GM08714 (cell line): ENCODE measurements around the gene PRKCD.

Experiments
- H3K4me3 ChIP-seq: fragments of 200-500 bp; sonication (Bioruptor generic); 2 replicates; pipeline ENCODE4 v1.5.1; 2014; ENCODE audit warnings: mild to moderate bottlenecking, low read length, inconsistent platforms
- ZNF274 ChIP-seq: IDR thresholded peaks from 2 replicates; pipeline ENCODE4 v1.6.1; 2012; ENCODE audit warnings: mild to moderate bottlenecking, low read depth, low read length

Gene PRKCD

DNA sequence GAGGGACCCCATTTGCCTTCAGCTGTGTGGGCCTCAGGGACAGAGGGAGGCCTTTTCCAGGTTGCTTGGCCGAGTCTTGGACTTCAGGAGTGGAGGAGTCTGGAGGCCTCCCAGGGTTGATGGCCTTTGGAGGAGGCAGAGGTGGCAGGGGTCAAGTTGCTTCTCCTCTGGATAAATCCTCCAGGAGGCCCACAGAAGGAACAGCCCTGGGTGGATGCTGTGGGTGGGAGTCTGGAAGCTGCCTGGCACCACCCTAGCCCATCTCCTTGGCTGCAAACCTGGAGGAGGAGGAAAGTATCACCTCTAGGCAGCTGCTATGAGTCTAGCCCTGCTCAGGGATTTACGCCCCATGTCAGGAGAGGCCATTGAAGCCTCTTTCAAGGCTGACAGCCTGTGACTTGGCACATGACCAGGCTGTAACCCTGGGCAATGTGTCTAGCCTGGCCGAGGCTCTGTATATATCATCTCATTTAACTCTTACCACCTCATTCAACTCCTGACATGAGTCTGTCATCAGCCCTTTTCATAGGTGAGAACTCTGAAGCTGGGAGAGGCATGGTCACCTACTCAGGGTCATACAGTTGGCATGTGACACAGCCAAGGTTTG is 2.9 kb upstream of the PRKCD start:
- no peak for TF ChIP-seq ZNF274
- no peak overlapping the region for H3K4me3 ChIP-seq

DNA sequence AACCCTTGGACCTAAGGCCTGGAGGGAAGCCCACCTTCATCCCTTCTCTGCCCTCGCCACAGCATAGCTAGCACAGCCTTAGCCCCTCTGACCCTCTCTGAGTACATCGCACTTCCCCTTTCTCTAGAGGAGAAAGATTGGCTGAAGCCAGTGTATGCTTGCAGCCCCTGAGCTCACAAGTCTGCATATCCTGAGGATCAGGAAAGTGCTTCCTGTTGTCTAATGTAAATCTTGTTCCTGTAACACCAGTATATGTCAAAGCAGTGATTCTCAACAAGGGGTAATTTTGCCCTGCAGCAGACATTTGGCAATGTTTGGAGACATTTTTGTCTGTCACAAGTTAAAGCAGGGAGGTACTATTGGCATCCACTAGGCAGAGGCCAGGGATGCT is 2.2 kb upstream of the PRKCD start:
- H3K4me3 ChIP-seq = no peak overlapping the region
- no peak for TF ChIP-seq ZNF274

DNA sequence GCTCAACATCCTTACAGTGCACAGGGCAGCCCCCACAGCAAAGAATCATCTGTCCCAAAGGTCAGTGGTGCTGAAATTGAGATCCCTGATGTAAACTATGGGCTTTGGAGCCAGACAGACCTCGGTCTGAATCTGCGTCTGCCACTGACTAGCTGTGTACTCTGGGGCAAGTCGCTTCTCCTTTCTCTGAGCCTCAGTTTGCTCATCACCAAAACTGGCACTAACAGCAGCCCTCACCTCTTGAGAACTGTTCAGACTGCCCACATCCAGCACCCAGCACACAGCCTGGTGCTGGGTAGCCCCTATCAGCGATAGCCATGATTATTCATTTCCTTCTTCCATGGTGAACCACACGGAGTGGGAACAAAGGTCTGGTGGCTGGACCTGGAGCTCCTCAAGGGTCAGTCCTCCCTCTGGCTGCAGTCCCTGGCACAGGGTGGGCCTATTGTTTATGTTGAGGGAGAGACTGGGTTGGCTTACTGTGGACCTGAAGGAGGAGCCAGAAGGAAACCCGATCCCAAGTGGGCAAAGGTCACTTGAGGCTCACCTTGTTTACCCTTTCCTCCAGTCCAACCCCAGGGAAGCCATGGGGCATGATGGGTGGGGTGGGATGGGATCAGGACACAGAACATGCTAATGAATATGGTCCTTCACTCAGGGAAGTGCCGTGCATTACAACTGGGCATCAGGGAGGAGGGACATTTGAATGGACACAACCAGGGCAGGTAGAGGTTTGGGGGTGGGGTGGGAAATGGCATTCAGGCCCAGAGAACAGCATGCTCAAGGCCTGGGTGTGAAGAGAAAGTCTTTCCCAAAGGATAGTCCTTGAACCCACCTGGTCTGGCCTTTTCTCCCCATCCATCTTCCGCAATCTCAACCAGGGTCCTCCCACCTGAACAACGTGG is 1.6 kb upstream of the PRKCD start:
- H3K4me3 ChIP-seq = no peak overlapping the region

DNA sequence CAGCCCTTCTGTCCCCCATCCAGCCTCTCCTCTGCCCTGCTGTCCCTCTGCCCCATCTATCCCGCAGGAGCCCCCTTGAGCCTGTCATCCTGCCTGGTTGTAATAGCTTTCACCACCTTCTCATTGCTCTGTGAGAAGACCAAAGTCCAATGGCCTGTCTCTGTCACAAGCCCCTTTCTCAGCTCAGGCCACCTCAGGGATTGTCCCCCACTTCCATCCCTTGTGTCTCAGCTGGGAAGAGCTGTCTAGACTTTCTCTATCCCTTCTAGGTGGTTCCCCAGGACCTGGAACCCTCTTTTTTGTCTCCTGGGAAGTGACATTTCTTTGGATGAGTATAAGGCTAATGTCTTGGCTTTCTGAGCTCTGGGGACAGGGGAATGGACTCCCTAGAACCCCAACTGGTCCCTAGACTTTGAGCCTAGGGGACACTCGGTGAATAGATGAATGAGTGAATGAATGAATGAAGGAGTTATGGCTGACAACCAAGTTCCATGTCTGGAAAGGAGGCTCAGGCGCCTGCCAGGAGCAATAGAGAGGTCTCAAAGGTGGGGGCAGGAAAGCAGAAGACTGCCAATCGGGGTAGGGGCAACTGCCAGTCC is 849 bp upstream of the PRKCD start:
- no peak for TF ChIP-seq ZNF274
- peak overlapping the region; percentile 66; the same call in 1 of the 2 replicates for H3K4me3 ChIP-seq

More for the DNA sequence above, 1.6 kb upstream of the PRKCD start:
- no peak for TF ChIP-seq ZNF274

DNA sequence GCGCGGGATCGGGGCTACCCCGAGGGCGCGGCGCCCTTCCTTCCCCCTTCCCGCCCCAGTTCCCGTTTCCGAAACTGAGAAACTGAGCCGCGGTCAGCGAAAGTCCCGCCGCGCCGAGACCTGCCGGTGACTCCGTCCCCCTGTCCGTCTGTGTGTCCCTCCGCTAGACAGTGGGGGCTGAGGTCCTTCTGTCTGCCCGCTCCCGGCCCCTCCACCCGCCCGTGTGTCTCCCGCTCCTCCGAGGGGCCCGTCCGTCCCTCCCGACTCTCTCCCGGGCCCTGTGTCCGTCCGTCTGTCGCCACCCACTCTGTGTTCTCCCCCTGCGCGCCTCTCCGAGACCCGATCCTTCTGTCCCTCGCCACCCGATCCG is 426 bp downstream of the PRKCD start:
- TF ChIP-seq ZNF274 = no peak
- peak overlapping the region; percentile 88 for H3K4me3 ChIP-seq

DNA sequence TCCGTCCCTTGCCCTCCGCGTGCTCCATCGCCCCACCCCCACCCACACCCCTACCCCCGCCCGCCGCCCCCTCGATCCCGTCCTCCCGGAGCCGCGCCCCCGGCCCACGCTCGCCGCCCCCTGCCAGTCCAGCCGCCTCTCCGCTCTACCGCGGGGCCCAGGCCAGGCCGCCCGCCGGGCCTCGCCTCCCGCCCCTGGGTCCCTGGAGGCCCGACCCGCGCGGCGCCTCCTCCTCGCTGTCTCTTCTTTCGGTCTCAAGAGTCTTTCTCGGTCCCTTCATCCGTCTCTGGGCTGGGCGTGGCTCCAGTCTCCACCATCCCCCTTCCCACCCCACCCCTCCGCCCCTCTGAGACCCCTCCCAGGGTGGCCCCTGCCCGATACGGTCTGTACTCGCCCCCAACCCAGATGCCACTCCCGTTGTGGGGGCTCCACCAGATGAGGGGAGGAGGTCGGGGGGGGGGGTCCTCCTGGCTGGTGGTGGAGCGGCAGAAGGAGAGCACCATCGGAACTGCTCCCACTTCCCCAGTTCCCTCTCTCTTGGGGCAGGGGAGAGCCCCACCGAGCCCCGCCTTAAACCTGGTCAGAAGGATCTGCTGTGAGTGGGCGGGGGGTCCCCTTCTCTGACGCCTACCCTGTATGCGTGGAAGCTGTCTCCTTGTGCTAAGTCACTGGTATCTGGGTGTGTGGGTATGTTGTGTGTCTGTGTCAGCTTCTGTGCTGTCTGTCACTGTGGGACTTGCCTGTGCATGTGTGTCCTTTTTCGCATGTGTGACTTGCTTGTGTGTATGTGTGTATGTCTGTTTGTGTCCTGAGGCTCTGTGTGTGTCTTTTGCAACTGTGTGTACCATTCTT is 1.0 kb downstream of the PRKCD start:
- peak overlapping the region; percentile 88 for H3K4me3 ChIP-seq
- TF ChIP-seq ZNF274 = no peak

DNA sequence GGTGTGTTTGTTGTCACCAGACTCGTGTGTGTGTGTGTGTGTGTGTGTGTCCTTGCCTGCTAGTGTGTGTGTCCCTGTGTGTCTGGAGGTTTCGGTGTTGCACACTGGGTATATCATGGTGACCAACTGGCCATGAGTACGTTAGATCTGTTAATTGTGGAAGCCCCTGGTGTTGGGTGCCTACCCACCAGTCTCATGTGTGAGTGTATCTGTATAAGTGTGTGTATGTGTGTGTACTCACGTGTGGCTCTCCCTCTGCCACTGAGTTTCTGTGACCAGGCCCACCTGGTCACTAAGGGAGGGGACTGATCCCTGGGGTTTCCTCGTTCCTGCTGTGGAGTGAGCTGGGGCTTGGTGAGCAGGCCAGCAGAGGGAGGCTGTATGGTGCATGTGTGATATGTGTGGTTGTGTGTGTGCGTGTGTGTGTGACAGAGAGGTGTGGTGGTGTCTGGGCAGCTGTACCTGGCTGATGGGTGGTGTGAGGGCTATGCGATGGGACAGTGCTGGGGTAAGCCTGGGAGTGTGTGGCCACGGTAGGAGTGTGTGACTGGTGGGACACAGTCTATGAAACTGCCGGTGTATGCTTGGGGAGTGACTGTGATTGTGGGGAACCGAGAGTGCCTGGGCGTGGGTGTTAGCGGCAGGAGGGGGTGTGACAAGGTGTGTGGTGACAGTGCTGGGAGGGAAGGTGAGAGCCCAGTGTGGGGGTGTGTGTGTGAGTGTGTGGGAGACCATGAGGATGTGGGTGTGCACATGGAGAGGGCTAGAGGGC is 1.8 kb downstream of the PRKCD start:
- H3K4me3 ChIP-seq = peak overlapping the region; percentile 88
- no peak for TF ChIP-seq ZNF274

DNA sequence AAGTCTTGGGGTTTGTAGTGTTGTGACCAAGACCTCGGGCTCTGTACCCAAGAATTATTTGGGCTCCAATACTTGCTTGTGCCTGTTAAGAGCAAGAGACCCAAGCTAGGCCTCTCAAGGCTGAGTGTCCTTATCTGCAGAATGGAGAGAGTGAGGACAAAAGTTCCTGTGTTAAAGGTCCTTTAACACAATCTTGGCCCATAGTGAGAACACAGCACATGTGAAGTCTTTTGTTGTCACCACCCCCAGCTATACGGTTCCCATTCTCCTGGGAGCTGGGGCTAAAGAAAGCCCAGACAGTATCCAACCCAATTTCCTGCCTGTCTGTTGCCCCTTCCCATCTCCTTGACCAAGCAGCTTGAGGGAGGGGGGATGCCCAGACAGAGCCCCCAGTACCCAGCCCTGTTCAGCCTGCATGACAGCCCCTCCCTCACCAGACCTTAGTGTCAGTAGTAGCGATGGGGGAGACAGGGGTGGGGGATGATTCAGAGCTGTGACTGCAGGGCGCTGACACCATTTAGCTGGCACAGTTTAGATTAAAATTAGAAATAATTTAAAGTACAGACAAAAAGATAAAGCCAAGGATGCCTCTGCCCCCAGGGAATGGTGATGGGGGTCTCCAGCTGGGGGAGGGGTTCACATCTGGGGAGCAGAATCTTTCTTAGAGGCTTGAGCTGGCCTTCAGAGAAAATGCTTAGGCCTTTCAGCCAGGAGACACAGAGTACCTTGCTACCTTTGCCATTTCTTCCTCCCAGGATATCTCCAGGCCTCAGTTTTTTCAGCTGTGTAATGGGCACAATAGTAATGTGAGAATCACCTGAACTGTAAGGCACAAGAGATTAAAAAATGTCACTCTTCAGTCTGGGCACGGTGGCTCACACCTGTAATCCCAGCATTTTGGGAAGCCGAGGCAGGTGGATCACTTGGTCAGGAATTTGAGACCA is 2.7 kb downstream of the PRKCD start:
- no peak for TF ChIP-seq ZNF274
- peak overlapping the region; percentile 88; the same call in 1 of the 2 replicates for H3K4me3 ChIP-seq

DNA sequence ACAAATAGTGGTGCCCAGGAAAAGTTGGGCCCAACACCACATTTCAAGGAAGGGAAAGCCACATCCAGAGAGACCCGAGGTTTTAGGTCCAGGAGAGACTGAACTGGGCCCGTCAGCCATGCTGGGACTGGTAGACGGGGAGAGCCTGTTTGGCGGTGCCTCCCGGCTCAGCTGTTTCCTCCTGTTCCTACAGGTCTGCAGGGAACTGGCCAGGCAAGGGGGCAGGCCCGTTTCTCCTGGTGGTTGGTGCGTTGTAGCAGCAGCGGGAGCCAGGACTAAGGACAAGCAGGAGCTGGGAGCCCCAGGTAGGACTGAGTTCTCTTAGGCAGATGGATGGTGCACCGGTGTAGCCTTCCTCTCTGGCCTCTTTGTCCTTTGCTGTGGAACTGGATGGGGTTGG is 3.9 kb downstream of the PRKCD start:
- no peak for TF ChIP-seq ZNF274
- no peak overlapping the region for H3K4me3 ChIP-seq

DNA sequence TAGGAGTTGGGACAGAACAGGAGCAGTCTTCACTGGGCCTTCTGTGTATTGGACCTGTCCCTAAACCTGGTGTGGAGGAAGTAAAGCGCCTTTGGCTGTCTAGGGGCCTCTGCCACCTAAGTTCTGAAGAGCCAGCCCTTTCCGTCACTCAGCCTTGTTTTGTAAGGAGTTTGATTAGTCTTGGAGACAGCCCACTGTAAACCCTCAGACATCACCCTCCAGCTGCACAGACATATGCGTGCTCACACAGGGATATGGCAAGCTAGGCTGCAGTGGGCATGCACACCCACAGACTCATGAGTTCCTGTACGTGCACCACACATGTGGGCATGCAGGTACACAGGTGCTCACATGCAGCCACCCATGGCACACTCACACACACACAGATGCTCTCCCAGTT is 5.2 kb downstream of the PRKCD start:
- H3K4me3 ChIP-seq = no peak overlapping the region
- TF ChIP-seq ZNF274 = no peak

DNA sequence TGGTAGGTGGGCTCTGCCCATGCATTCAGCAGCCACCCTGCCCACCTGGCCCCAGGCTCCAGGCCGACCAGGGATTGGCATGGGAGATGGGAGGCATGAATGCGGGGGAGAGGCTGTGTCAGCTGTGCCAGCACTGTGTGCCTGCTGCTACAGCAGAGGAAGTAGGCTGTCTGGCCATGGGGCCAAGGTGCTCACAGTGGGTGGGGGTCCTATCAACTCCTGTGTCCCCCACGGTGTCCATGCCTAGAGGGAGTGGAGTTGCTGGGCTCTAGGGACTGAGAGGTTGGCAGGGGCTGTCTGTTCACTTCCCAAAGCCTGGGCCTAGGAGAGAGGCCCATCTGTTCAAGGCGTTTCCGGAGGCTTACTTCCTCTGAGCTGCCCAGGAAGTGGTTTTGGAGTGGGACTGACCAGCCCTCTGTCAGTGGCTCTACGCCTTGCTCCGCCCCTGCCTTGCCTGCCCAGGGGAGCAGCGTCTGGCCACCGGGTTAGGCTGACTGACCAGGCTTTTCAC is 5.8 kb downstream of the PRKCD start:
- TF ChIP-seq ZNF274 = no peak
- no peak overlapping the region; the same call in 1 of the 2 replicates for H3K4me3 ChIP-seq
